ENCODE measurements around the gene BCORL1. TPM values are rescaled to one million over a fixed set of nuclear protein-coding genes. Genes with fewer than 3 reads are reported as not detected.

BCORL1 gene
- total RNA-seq, 1 donor from 2014 or later, result 12.6 TPM

GRCh38 chrX:130091980-130092522 is 109.6 kb downstream of the BCORL1 start:
- peak; percentile 70 for DNase-seq (ENCODE audit: low spot score)

GRCh38 chrX:130093271-130093670 is 110.8 kb downstream of the BCORL1 start:
- DNase-seq (ENCODE audit: low spot score), result no peak

GRCh38 chrX:130094696-130095095 is 112.3 kb downstream of the BCORL1 start:
- no peak for DNase-seq (ENCODE audit: low spot score)

- no peak for DNase-seq (ENCODE audit: low spot score)
Observed at GRCh38 chrX:130095249-130096030, 113.0 kb downstream of the BCORL1 start.

GRCh38 chrX:130097507-130098209 is 115.2 kb downstream of the BCORL1 start:
- no peak for DNase-seq (ENCODE audit: low spot score)

GRCh38 chrX:130098210-130098552 is 115.7 kb downstream of the BCORL1 start:
- DNase-seq (ENCODE audit: low spot score), result no peak

GRCh38 chrX:130100180-130100579 is 117.7 kb downstream of the BCORL1 start:
- no peak for DNase-seq (ENCODE audit: low spot score)

- no peak for DNase-seq (ENCODE audit: low spot score)
Observed at GRCh38 chrX:130103605-130104004, 121.2 kb downstream of the BCORL1 start.

- no peak for DNase-seq (ENCODE audit: low spot score)
Observed at GRCh38 chrX:130105244-130105643, 122.8 kb downstream of the BCORL1 start.

- no peak for DNase-seq (ENCODE audit: low spot score)
Observed at GRCh38 chrX:130106071-130106470, 123.6 kb downstream of the BCORL1 start.

Other genes starting within 250 kb of the BCORL1 start
- 6.0 TPM for gene XPNPEP2, start 243.7 kb upstream of the BCORL1 start, total RNA-seq
- gene SASH3, start 202.7 kb upstream of the BCORL1 start, total RNA-seq, result 8.4 TPM
- 34.3 TPM for gene ZDHHC9, start 138.7 kb upstream of the BCORL1 start, total RNA-seq
- 23.3 TPM for gene UTP14A, start 76.5 kb upstream of the BCORL1 start, total RNA-seq
- 28.7 TPM for gene ELF4, start 127.9 kb downstream of the BCORL1 start, total RNA-seq
- 28.5 TPM for gene AIFM1, start 183.2 kb downstream of the BCORL1 start, total RNA-seq
- 1.9 TPM for gene RAB33A, start 189.3 kb downstream of the BCORL1 start, total RNA-seq

Measured in ureter (tissue), 1 donor.